Heart left ventricle (tissue), 13 donors: ENCODE results near the gene CDH5.

ENCODE experiments used
- POLR2A ChIP-seq, 2 donors: fragments of 450-650 bp; IDR thresholded peaks; one replicate each; pipeline ENCODE4 v1.6.1; 2017; ENCODE audit warnings: antibody characterized with exemption in 2 of 2, mild to moderate bottlenecking in 2 of 2, moderate library complexity in 2 of 2
- TF ChIP-seq, protein P1 (sequence below), 12 donors: fragments of 200-600 bp; sonication (generic) in 4 of 12; IDR thresholded peaks; one replicate each; pipeline versions ENCODE4 v1.5.0 to v1.8.0; 2018 to 2022; ENCODE audit warnings: antibody characterized with exemption in 12 of 12, mild to moderate bottlenecking in 5 of 12
- donor health status: ischemic (EF 13 %, LVEDD 7.1; RV severe dilation, severe dysfunction).
- donor health status: DM: no; HTN: yes; CAD: no.
- donor health status: DM: no; HTN: no; CAD: no.
- donor health status: ischemic (EF 25% LVEDD 6.9; RV normal size, moderate dysfunction).
- donor health status: ischemic (EF 25% LVEDD 5.7; RV mildly dilated, moderate dysfunction).
- donor health status: ischemic (EF 35%, LVEDD 5.7; RV mildly dilated, moderate dysfunction).
- donor health status: nonischemic (EF 11% LVEDD 7.7; RV severe dilation, severe dysfunction).
- donor health status: DM: yes; HTN: yes; CAD: no.
- donor health status: PGD.
- donor health status: ischemic (EF 29% LVEDD 5.4; RV normal size, mild dysfunction).
- donor health status: nonischemic (EF 23%, LVEDD 6.1; RV moderate dilation, normal function).

DNA sequence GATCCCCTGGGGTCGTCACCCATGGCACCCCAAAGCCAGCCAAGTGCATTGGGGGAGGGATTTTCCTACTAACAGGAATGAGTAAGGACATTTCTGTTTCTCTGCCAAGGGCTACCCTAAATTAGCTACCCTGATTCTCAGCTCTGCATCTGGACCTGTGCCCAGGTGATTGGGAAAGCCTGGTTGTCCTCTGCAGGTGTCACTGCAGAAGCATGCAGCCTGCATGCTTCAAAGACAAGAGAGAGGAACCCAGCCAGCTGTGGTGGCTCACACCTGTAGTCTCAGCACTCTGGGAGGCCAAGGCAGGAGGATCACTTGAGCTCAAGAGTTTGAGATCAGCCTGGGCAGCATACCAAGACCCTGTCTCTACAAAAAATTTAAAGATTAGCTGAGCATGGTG lies 80.2 kb downstream of the CDH5 start:
- TF ChIP-seq, protein P1, sequence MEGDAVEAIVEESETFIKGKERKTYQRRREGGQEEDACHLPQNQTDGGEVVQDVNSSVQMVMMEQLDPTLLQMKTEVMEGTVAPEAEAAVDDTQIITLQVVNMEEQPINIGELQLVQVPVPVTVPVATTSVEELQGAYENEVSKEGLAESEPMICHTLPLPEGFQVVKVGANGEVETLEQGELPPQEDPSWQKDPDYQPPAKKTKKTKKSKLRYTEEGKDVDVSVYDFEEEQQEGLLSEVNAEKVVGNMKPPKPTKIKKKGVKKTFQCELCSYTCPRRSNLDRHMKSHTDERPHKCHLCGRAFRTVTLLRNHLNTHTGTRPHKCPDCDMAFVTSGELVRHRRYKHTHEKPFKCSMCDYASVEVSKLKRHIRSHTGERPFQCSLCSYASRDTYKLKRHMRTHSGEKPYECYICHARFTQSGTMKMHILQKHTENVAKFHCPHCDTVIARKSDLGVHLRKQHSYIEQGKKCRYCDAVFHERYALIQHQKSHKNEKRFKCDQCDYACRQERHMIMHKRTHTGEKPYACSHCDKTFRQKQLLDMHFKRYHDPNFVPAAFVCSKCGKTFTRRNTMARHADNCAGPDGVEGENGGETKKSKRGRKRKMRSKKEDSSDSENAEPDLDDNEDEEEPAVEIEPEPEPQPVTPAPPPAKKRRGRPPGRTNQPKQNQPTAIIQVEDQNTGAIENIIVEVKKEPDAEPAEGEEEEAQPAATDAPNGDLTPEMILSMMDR (IDR thresholded peaks at IDR 0.05) = no peak
- no peak for TF ChIP-seq POLR2A (IDR thresholded peaks at IDR 0.05)
